Heart left ventricle (tissue), 16 donors: Measurements from ENCODE around the gene DCLK1. TPM values are rescaled to one million over a fixed set of nuclear protein-coding genes. Genes with fewer than 3 reads are reported as not detected.
A peak's percentile ranks its signal among the peaks of the same experiment; 100 is the strongest.

Source experiments
- ATAC-seq, 4 donors: fragments of 200-7000 bp; cut with Tn5 transposase; one replicate each; pipeline ENCODE4 v1.9.1; 2020 to 2022; ENCODE audit warnings: moderate library complexity in 4 of 4, mild to moderate bottlenecking in 3 of 4, moderate number of reproducible peaks in 1 of 4
- DNase-seq, 5 donors: peaks; one replicate each; pipeline ENCODE4 v3.0.0-alpha.2; 2020
- H3K27ac ChIP-seq, 12 donors: fragments of 200-600 bp; sonication (generic) in 4 of 12; one replicate each; pipeline versions ENCODE4 v1.5.0 to v1.8.0; 2016 to 2022; ENCODE audit warnings: mild to moderate bottlenecking in 2 of 12
- H3K27me3 ChIP-seq, 9 donors: fragments of 200-600 bp; sonication (generic) in 2 of 9; one replicate each; pipeline versions ENCODE4 v1.5.1 to v1.8.0; 2016 to 2022; ENCODE audit warnings: mild to moderate bottlenecking in 3 of 9
- H3K36me3 ChIP-seq, 9 donors: fragments of 200-600 bp; sonication (generic) in 2 of 9; one replicate each; pipeline versions ENCODE4 v1.5.0 to v1.8.0; 2018 to 2022; ENCODE audit warnings: mild to moderate bottlenecking in 2 of 9
- H3K4me1 ChIP-seq, 12 donors: fragments of 200-600 bp; sonication (generic) in 4 of 12; one replicate each; pipeline versions ENCODE4 v1.5.0 to v1.8.0; 2016 to 2022; ENCODE audit warnings: mild to moderate bottlenecking in 3 of 12
- H3K4me3 ChIP-seq, 12 donors: fragments of 200-600 bp; sonication (generic) in 4 of 12; one replicate each; pipeline versions ENCODE4 v1.5.0 to v1.8.0; 2017 to 2022; ENCODE audit warnings: mild to moderate bottlenecking in 9 of 12, moderate library complexity in 4 of 12
- H3K9me3 ChIP-seq, 12 donors: fragments of 200-600 bp; sonication (generic) in 4 of 12; one replicate each; pipeline versions ENCODE4 v1.5.0 to v1.8.0; 2016 to 2022; ENCODE audit warnings: mild to moderate bottlenecking in 1 of 12
- POLR2A ChIP-seq, 2 donors: fragments of 450-650 bp; IDR thresholded peaks; one replicate each; pipeline ENCODE4 v1.6.1; 2017; ENCODE audit warnings: antibody characterized with exemption in 2 of 2, mild to moderate bottlenecking in 2 of 2, moderate library complexity in 2 of 2
- WGBS, 4 donors: extraction: QIAGEN DNeasy Blood & Tissue Kit in 2 of 4; methylation state at CpG; one replicate each; pipeline versions ENCODE4 v1.1.5 to v1.1.7; 2013 to 2018; 5-methylcytosine and 5-hydroxymethylcytosine counted together
- intact Hi-C, 10 donors: fragments of 100-400 bp; cut with DNase I; formaldehyde crosslinking; loops; one replicate each; pipeline versions ENCODE4 v1.11.1 to v1.14.2; 2022
- polyA plus RNA-seq, 2 donors: library from polyadenylated mRNA; stranded (reverse); fragments of 200-250 nt; gene quantifications; one replicate each; pipeline ENCODE4 v1.2.3, GENCODE V29; 2013
- total RNA-seq, 9 donors: library from RNA; depleted of rRNA in 2 of 9; stranded (reverse); fragments of >200 nt in 2 of 9; fragmentation: NEBNext Ultra II Directional in 3 of 9; extraction: Animal tissue kit (Norgen Biotek cat#: 25700) in 3 of 9; gene quantifications; one replicate each; pipeline versions ENCODE4 v1.1.0 to v1.2.4, GENCODE V29; 2016 to 2023
- TF ChIP-seq, protein P1 (sequence below), 12 donors: fragments of 200-600 bp; sonication (generic) in 4 of 12; IDR thresholded peaks; one replicate each; pipeline versions ENCODE4 v1.5.0 to v1.8.0; 2018 to 2022; ENCODE audit warnings: antibody characterized with exemption in 12 of 12, mild to moderate bottlenecking in 5 of 12
- donor health status: ischemic (EF 13 %, LVEDD 7.1; RV severe dilation, severe dysfunction).
- donor health status: healthy with polysubstance abuse.
- donor health status: DM: no; HTN: yes; CAD: no.
- donor health status: DM: no; HTN: no; CAD: no.
- donor health status: ischemic (EF 25% LVEDD 6.9; RV normal size, moderate dysfunction).
- donor health status: ischemic (EF 25% LVEDD 5.7; RV mildly dilated, moderate dysfunction).
- donor health status: healthy.
- donor health status: DM: yes; HTN: yes; CAD: no.
- donor health status: ischemic (EF 35%, LVEDD 5.7; RV mildly dilated, moderate dysfunction).
- donor health status: nonischemic (EF 11% LVEDD 7.7; RV severe dilation, severe dysfunction).
- donor health status: DM: yes; HTN: yes; CAD: no.
- donor health status: PGD.
- donor health status: ischemic (EF 29% LVEDD 5.4; RV normal size, mild dysfunction).
- donor health status: nonischemic (EF 23%, LVEDD 6.1; RV moderate dilation, normal function).

The DCLK1 gene
- total and polyA plus RNA-seq, 11 donors, result 3.4 to 15.9 (median 11.2) TPM

DNA sequence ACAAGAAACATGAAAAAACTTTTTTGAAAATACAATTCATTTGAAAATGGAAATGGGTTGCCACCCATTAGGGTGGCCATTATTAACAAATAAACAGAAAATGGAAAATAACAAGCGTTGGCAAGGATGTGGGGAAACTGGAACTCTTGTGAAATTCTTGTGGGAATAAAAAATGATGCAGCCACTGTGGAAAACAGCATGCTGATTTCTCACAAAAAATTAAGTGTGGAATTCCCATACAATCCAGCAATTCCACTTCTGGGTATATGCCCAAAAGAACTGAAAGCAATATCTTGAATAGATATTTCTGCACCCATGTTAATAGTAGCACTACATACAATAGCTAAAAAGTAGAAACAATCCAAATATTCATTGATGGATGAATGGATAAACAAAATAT lies 165.2 kb downstream of the DCLK1 start:
- H3K4me1 ChIP-seq, result peaks cover 0 to 14% (median 0%) of the 10 kb centered on the region in 12 donors
- DNase-seq, result no peak
- intact Hi-C loops, result no loop called here
- H3K27ac ChIP-seq, result peak overlapping the region in 1 of 12 donors; percentile 40
- H3K36me3 ChIP-seq, result no peaks in the 10 kb centered on the region
- no peak overlapping the region for H3K4me3 ChIP-seq
- no peak for TF ChIP-seq POLR2A (IDR thresholded peaks at IDR 0.05)
- no peak for ATAC-seq
- H3K27me3 ChIP-seq, result no peaks in the 10 kb centered on the region
- WGBS, 4 donors, result 74 to 94% (median 79%) methylated on average over 1 of the region's 1 CpG
- H3K9me3 ChIP-seq, result peaks cover 0 to 11% (median 2%) of the 10 kb centered on the region in 12 donors

DNA sequence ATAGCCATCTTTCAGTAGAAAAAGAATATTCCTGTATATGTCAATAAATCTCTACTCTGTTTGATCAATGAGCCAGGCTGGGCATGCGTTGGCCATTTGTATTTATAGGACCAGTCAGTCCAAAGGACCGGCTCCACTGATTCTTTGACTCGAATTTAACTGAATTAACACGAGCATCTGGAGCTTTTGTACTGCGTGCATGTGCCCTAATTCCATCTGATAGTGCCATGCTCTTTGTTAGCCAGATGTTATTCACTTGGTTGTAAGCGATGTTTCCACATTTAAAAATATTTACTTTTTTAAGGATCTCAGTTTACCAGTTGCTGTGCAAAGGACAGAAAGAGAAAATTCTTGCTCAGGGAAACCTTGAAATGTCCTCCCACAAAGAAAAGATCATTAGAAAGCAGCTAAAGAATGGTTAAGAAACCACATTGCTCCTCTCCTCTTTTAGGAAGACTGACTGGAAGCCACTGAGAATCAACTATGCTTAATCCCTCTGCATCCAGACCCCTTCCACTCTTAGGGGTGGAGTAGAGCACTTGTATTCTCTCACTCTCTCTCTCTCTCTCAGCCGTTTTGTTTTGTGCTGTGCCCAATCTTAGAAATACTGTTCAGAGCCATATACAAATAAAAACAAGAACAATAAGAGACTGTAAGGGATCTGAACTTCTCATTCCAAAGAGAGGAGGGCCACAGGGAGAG lies 165.8 kb downstream of the DCLK1 start:
- Histone ChIP-seq H3K27ac (peak overlapping the region in 3 of 12 donors; percentile 10 to 40 (median 18)), H3K4me3 (no peak overlapping the region), H3K36me3 (no peaks in the 10 kb centered on the region), H3K4me1 (peaks cover 0 to 14% (median 0%) of the 10 kb centered on the region in 12 donors), H3K27me3 (no peaks in the 10 kb centered on the region), H3K9me3 (peaks cover 0 to 11% (median 2%) of the 10 kb centered on the region in 12 donors)
- WGBS, 4 donors, result 80 to 88% (median 81%) methylated on average over 7 of the region's 7 CpGs
- intact Hi-C loops, result no loop called here
- TF ChIP-seq POLR2A (IDR thresholded peaks at IDR 0.05), result no peak
- TF ChIP-seq, protein P1, sequence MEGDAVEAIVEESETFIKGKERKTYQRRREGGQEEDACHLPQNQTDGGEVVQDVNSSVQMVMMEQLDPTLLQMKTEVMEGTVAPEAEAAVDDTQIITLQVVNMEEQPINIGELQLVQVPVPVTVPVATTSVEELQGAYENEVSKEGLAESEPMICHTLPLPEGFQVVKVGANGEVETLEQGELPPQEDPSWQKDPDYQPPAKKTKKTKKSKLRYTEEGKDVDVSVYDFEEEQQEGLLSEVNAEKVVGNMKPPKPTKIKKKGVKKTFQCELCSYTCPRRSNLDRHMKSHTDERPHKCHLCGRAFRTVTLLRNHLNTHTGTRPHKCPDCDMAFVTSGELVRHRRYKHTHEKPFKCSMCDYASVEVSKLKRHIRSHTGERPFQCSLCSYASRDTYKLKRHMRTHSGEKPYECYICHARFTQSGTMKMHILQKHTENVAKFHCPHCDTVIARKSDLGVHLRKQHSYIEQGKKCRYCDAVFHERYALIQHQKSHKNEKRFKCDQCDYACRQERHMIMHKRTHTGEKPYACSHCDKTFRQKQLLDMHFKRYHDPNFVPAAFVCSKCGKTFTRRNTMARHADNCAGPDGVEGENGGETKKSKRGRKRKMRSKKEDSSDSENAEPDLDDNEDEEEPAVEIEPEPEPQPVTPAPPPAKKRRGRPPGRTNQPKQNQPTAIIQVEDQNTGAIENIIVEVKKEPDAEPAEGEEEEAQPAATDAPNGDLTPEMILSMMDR (IDR thresholded peaks at IDR 0.05), result no peak
- no peak for DNase-seq
- ATAC-seq, result no peak

DNA sequence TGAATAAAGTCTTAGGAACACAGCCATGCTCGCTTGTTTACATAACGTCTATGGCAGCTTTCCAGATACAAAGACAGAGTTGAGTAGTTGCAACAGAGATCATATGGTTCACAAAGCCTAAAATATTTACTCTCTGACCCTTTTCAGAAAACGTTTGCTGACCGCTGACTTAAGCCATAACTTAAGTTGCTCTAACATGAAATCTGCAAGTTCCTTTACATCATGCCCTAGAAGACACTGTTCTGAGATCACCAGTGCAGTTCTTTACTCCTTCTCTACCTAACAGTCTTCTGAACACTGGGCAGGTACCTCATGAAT lies 166.4 kb downstream of the DCLK1 start:
- H3K27ac ChIP-seq, result peak overlapping the region in 3 of 12 donors; percentile 10 to 40 (median 18)
- TF ChIP-seq, protein P1 (IDR thresholded peaks at IDR 0.05), result no peak
- TF ChIP-seq POLR2A (IDR thresholded peaks at IDR 0.05), result no peak
- peaks cover 0 to 9% (median 2%) of the 10 kb centered on the region in 12 donors for H3K9me3 ChIP-seq
- DNase-seq (no peak), ATAC-seq (peak in 1 of 4 donors; percentile 24)
- H3K36me3 ChIP-seq, result no peaks in the 10 kb centered on the region
- intact Hi-C loops, result no loop called here
- WGBS, 4 donors, result 43 to 63% (median 54%) methylated on average over 4 of the region's 4 CpGs
- peaks cover 0 to 16% (median 0%) of the 10 kb centered on the region in 12 donors for H3K4me1 ChIP-seq
- H3K27me3 ChIP-seq, result no peaks in the 10 kb centered on the region
- H3K4me3 ChIP-seq, result no peak overlapping the region

DNA sequence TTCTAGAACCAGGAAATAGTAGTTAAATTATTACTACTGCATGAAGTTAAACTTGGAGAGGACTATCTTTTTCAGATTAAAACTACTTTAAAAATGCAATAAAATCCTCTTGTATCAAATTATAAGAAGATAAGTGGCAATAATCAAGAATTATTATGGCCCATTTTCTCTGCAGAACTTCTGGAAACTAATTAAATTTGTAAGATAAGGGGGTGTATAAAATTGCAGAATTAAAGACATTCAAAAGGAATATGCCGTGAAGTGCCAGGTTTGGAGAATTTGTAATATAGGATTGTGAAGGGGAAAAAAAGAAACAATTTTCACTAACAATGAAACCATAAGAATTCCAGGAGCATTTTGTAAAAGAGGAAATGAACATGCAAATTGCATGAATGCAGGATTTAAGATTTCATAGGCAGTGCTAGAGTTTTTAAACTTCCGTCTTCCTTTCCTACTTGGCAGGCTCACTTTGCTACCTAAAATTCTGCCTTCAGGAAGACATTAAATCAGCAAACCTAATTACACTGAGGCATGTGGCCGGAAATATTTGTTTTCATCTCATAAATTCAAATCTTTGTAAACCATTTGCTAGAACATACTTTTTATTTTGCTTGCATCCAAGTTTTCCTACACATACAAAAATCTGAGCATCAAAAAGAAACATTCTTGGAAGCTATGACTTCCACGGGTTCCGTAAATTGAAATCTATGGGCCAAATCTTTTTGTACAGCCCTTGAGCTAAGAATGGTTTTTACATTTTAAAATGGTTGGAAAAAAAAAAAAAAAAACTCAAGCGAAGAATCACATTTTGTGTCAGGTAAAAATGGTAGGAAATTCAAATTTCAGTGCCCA lies 166.9 kb downstream of the DCLK1 start:
- TF ChIP-seq, protein P1 (IDR thresholded peaks at IDR 0.05), result no peak
- no peak for TF ChIP-seq POLR2A (IDR thresholded peaks at IDR 0.05)
- Histone ChIP-seq H3K27ac (peak overlapping the region in 3 of 12 donors; percentile 10 to 40 (median 20)), H3K36me3 (no peaks in the 10 kb centered on the region), H3K4me1 (peaks cover 0 to 22% (median 0%) of the 10 kb centered on the region in 12 donors), H3K9me3 (peaks cover 0 to 3% (median under 1%) of the 10 kb centered on the region in 12 donors), H3K4me3 (no peak overlapping the region), H3K27me3 (no peaks in the 10 kb centered on the region)
- intact Hi-C loops, result no loop called here
- ATAC-seq (no peak), DNase-seq (no peak)
- 54 to 72% (median 65%) methylated on average over 6 of the region's 6 CpGs for WGBS, 4 donors
